CD4-positive, alpha-beta T cell treated with Interleukin-17A for 1 hour (primary cell): ENCODE data around the gene PDE4C.

Experiments
- DNase-seq: peaks from one replicate; pipeline ENCODE4 v3.0.0-alpha.2; 2020

The PDE4C gene

GRCh38 chr19:18225702-18226468 lies at the start of gene PDE4C:
PDE4C (minus strand) TSS chr19:18226438; CDS start chr19:18226415, 23 bp downstream.
- DNase-seq = no peak

- peak; percentile 57 for DNase-seq
Observed at GRCh38 chr19:18274781-18275356, 48.6 kb upstream of the PDE4C start.

DNA sequence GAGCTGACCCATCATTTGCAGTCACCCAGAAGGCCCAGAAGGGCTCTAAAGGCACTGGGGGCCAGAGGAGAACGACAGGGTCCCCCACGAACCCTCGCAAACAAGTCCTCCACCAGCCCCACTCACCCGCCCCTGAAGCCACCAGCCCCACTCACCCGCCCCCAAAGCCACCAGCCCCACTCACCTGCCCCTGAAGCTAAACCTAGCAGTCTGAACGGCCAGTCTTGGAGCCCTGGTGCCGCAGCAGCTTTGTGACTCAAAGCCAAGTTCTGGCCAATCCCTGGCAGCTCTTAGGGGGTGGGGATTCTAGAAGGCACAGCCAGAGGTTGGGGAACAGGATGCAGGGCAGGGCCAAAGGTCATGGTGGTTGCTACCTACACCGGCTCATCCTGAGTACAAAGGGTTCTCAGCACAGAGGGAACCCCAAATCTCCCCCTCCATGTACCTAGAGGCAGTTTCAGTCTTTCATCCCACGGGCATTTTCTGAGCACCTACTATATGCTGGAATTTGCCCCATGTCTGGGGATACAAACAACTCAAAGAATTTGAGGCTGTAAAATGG lies 48.1 kb upstream of the PDE4C start, which contains the start of gene IQCN:
IQCN (minus strand) TSS at position 234 of the 562 bp plus-strand sequence. CDS start 4,974 bp downstream, outside the sequence.
- peak; percentile 72 for DNase-seq

GRCh38 chr19:18273561-18274218 lies 47.5 kb upstream of the PDE4C start:
- peak; percentile 51 for DNase-seq

- peak; percentile 60 for DNase-seq
Observed at GRCh38 chr19:18271433-18271841, 45.2 kb upstream of the PDE4C start.

GRCh38 chr19:18270326-18270725 lies 44.1 kb upstream of the PDE4C start:
- DNase-seq = no peak

DNA sequence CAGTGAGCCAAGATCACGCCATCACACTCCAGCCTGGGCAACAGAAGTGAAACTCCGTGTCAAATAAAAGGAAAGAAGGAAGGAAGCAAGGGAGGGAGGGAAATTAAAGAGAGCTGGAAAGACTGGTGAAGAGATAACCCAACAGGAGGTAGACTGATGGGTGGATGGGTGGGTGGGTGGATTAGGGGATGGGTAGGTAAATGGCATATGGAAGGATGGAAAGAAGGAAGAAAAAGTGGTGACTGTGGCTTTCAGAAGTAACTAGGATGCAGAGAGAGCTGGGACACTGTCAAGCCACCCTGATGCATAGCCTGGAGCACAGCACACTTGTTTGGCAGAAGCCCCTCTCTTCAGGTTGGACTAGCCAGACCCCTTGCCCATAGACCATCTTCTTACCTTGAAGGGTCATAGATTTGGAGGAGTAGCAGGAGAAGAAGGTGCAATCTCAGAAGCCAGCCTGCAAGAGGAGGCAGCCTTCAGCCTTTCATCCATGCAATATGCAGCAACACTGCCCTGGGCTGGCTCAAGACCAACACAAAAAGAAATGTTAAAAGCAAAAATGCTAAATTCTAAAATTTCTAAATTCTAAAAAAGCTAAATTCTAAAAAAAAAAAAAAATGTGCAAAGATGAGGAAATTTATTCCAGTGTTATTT lies 43.0 kb upstream of the PDE4C start:
- no peak for DNase-seq

GRCh38 chr19:18266771-18267686 lies 40.8 kb upstream of the PDE4C start:
- no peak for DNase-seq

- DNase-seq = no peak
Observed at GRCh38 chr19:18265582-18265981, 39.3 kb upstream of the PDE4C start.

GRCh38 chr19:18264971-18265540 lies 38.8 kb upstream of the PDE4C start:
- DNase-seq = no peak

DNA sequence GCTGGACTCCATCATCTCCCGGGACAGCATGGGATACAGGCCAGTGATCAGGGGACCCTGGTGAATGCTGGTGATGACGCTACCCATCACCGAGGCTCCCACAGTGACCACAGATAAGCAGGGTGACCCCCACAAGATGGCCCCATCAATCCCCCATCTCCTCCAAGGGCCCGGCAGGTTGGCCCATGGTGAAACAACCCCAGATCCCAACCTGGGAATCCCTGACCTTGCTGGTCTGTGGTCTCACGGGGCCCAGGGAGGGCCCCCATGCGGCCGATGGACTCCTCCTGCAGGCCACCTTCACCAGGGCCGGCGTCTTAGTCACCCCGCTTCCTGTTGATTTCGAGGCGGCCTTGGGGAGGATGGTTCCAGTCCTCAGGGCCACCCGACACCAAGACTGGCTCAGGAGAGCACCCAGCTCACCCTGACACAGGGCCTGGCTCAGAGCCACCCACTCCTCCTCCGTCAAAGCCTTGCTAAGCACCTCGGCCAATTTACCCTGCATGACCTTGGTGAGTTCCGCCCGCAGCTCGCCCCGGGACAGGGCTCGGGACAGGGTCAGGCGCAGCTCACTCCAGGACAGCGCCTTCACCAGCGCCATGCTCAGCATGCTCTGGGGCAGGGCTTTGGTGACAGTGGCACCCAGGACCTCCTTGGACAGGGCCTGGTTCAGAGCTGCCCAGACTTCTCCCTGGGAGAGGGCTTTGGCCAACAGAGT lies 38.1 kb upstream of the PDE4C start:
- no peak for DNase-seq

DNA sequence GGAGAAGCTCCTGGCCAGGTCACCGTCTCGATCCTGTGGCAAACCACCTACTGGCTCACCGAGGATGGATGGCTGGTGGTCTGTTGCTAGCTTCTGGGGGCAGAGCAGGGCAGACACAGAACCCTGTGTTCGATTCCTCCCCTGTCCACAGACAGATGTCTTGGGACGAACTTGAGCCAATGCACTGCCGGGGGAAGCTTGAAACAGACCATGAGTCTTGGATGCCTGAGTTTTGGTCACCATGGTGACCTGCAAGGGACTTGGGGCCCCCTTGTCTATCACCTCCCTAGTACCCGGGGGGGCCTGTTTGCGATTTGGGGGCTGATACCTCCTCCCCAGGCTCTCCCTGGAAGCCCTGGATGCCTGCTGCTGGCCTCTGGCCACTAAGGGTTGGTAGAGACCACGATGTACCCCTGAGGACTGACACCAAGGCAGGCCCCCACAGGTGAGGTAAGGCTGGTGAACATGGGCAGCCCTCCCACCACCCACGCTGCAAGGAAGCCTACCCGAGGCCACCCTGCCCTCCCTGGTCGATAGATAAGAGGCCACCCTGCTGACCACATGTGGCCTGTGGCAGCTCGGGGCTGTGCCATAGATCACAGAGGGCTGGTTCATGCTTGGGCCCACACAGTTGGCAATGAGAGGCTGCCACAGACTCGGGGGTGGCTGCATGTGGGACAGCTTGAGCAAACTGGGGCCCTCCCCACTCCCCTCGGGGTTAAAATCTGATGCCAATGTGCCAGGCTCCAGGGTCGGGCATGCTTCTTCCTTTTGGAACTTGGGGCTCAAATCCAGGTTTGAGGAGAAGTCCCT lies 37.3 kb upstream of the PDE4C start:
- DNase-seq = no peak

GRCh38 chr19:18262917-18263316 lies 36.7 kb upstream of the PDE4C start:
- DNase-seq = no peak

- no peak for DNase-seq
Observed at GRCh38 chr19:18262144-18262543, 35.9 kb upstream of the PDE4C start.

DNA sequence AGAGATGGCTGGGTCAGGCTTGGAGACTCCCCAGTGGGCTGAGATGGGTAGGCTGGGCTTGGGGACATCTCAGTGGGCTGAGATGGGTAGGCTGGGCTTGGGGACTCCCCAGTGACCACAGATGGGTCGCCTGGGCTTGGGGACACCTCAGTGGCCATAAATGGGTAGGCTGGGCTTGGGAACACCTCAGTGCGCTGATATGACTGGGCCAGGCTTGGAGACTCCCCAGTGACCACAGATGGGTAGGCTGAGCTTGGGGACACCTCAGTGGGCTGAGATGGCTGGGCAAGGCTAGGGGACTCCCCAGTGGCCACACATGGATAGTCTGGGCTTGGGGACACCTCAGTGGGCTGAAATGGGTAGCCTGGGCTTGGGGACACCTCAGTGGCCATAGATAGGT lies 35.2 kb upstream of the PDE4C start:
- DNase-seq = no peak

- no peak for DNase-seq
Observed at GRCh38 chr19:18259893-18260292, 33.7 kb upstream of the PDE4C start.

GRCh38 chr19:18257503-18258470 lies 31.5 kb upstream of the PDE4C start:
- DNase-seq = no peak
